ENCODE data around the gene CIDEC. TPM values are rescaled to one million over a fixed set of nuclear protein-coding genes. Genes with fewer than 3 reads are reported as not detected.

CIDEC gene
- total and polyA plus RNA-seq, 9 of the 15 experiments (the other 6 are each of a cell fraction or from before 2014, with no cell fraction given): not detected

GRCh38 chr3:9862391-9863057, 17.5 kb downstream of the CIDEC start:
- Histone ChIP-seq H3K4me3 (peak overlapping the region; percentile 36), H3K9me1 (ENCODE audit: control insufficient read depth, insufficient read depth, low read length) (no peaks in the 10 kb centered on the region), H3K4me2 (ENCODE audit: insufficient read depth, low read length) (peak overlapping the region; percentile 76), H3K36me3 (ENCODE audit: control insufficient read depth, insufficient read depth, low read length) (no peaks in the 10 kb centered on the region), H2AFZ (ENCODE audit: low read depth, low read length) (peak overlapping the region; percentile 99), H3K27ac (ENCODE audit: extremely low read depth, low read depth, low read length) (peak overlapping the region; percentile 56), H3K4me1 (replicated peaks in 1 of 2; ENCODE audit: control insufficient read depth in 2 of 2, insufficient read depth in 2 of 2, low read length in 2 of 2) (peaks cover 6 to 30% of the 10 kb centered on the region in 2 experiments; a peak in 4 of 5 replicates), H3K9me3 (replicated peaks; ENCODE audit: control insufficient read depth, insufficient read depth, low read depth, low read length) (no peaks in the 10 kb centered on the region), H3K27me3 (ENCODE audit: control insufficient read depth in 2 of 2, insufficient read depth in 2 of 2, low read length in 2 of 2) (no peaks in the 10 kb centered on the region), H3K79me2 (ENCODE audit: control insufficient read depth, insufficient read depth, low read length) (no peaks in the 10 kb centered on the region), H3K9ac (ENCODE audit: insufficient read depth in 1 of 2, low read depth in 2 of 2, low read length in 2 of 2) (peak overlapping the region; percentile 72 to 90; a peak in 3 of 4 replicates), H4K20me1 (replicated peaks; ENCODE audit: control insufficient read depth, insufficient read depth, low read length) (no peaks in the 10 kb centered on the region)
- intact Hi-C loops (cut with micrococcal nuclease): loop anchor here (2.0 to 5.0 kb wide), 3 partner anchors 55 to 114 kb away; partner anchors contain the start of genes CRELD1 and IL17RC
- peak; percentile 99 for ATAC-seq
- ChIA-PET CTCF (ENCODE audit: low intra/inter-chr PET ratio) (interaction anchor here (0.7 kb wide), 1 partner anchor 159 kb away, joined by 4 read pairs; no protein-coding TSS in a partner anchor), POLR2A (no interaction called here)
- 10% methylated on average over 34 of the region's 45 CpGs for WGBS (ENCODE audit: insufficient coverage, low coverage, missing lambda C conversion rate)
- BruUV-seq (replicated peaks): TSS peak; percentile 88
- DNase-seq (ENCODE audit: extremely low read depth in 1 of 4, low spot score in 3 of 4): peak; percentile 96 to 100 (median 99)
- in situ Hi-C loops (cut with MboI): no loop called here
- peak; percentile 71 for FAIRE-seq
- TF ChIP-seq SIRT6 (IDR thresholded peaks at IDR 0.05; ENCODE audit: low read depth, low read length) (no peak), ELF4 (CRISPR knock-in tag; IDR thresholded peaks at IDR 0.05) (peak; percentile 22; the same call in 1 of the 2 replicates), U2AF2 (optimal IDR thresholded peaks at IDR 0.05; ENCODE audit: low read depth, low read length) (no peak), ELF2 (CRISPR knock-in tag; IDR thresholded peaks at IDR 0.05) (no peak), MTA2 (IDR thresholded peaks at IDR 0.05; ENCODE audit: low read depth) (0 out of 2 replicates have a peak, but pooled peaks have one; percentile 13), KHSRP (IDR thresholded peaks at IDR 0.05) (no peak), NFE2 (IDR thresholded peaks at IDR 0.05; ENCODE audit: low read depth) (peak; percentile 31; the same call in 1 of the 2 replicates), SNAPC5 (CRISPR knock-in tag; IDR thresholded peaks at IDR 0.05) (no peak), HMBOX1 (IDR thresholded peaks at IDR 0.05) (no peak), NR0B1 (IDR thresholded peaks at IDR 0.05; ENCODE audit: partially characterized antibody) (no peak), E2F6 (IDR thresholded peaks at IDR 0.05; ENCODE audit: borderline replicate concordance in 1 of 2, extremely low read depth in 1 of 2, insufficient read depth in 1 of 2, insufficient read length in 1 of 2, low read depth in 1 of 2, low read length in 1 of 2, poor library complexity in 1 of 2, severe bottlenecking in 1 of 2) (peak; percentile 41 to 82), MECOM (CRISPR knock-in tag; IDR thresholded peaks at IDR 0.05) (no peak), NR3C1 (CRISPR knock-in tag; IDR thresholded peaks at IDR 0.05) (no peak), MYC (IDR thresholded peaks at IDR 0.05; ENCODE audit: low read depth, low read length) (peak; percentile 76), MYC (CRISPR knock-in tag; IDR thresholded peaks at IDR 0.05; ENCODE audit: borderline replicate concordance, low read depth) (peak; percentile 37; the same call in 1 of the 2 replicates), ZC3H4 (CRISPR knock-in tag; IDR thresholded peaks at IDR 0.05; ENCODE audit: borderline replicate concordance) (no peak; the same call in 1 of the 2 replicates), SMAD2 (IDR thresholded peaks at IDR 0.05; ENCODE audit: low read depth, low read length) (no peak), DIDO1 (tag; IDR thresholded peaks at IDR 0.05; ENCODE audit: low read depth) (no peak)
